ENCODE measurements around the gene MYPN.

Gene MYPN

GRCh38 chr10:68135922-68136792 lies 26.9 kb downstream of the MYPN start:
- Mint-ChIP-seq H3K36me3 (ENCODE audit: low read depth) (no peaks in the 10 kb centered on the region), H3K4me3 (no peak overlapping the region), H3K27ac (no peak overlapping the region), H3K9me3 (no peaks in the 10 kb centered on the region), H3K4me1 (ENCODE audit: low read depth) (no peaks in the 10 kb centered on the region), H3K27me3 (ENCODE audit: low read depth) (peaks cover 19% of the 10 kb centered on the region)

GRCh38 chr10:68137171-68137570 lies 27.9 kb downstream of the MYPN start:
- Mint-ChIP-seq H3K9me3 (no peaks in the 10 kb centered on the region), H3K4me1 (ENCODE audit: low read depth) (no peaks in the 10 kb centered on the region), H3K4me3 (no peak overlapping the region), H3K27me3 (ENCODE audit: low read depth) (peaks cover 19% of the 10 kb centered on the region), H3K36me3 (ENCODE audit: low read depth) (no peaks in the 10 kb centered on the region), H3K27ac (no peak overlapping the region)

- Mint-ChIP-seq H3K27ac (no peak overlapping the region), H3K27me3 (ENCODE audit: low read depth) (peaks cover 19% of the 10 kb centered on the region), H3K36me3 (ENCODE audit: low read depth) (no peaks in the 10 kb centered on the region), H3K4me3 (no peak overlapping the region), H3K4me1 (ENCODE audit: low read depth) (no peaks in the 10 kb centered on the region), H3K9me3 (no peaks in the 10 kb centered on the region)
These were observed 29.2 kb downstream of the MYPN start for GRCh38 chr10:68138526-68138925.

- no peak overlapping the region for H3K27ac Mint-ChIP-seq
- H3K27me3 Mint-ChIP-seq (ENCODE audit: low read depth): peaks cover 19% of the 10 kb centered on the region
These were observed 30.4 kb downstream of the MYPN start for GRCh38 chr10:68139448-68140272.

GRCh38 chr10:68142761-68143160 lies 33.5 kb downstream of the MYPN start:
- peaks cover 25% of the 10 kb centered on the region for H3K27me3 Mint-ChIP-seq (ENCODE audit: low read depth)
- H3K4me1 Mint-ChIP-seq (ENCODE audit: low read depth): no peaks in the 10 kb centered on the region
- H3K4me3 Mint-ChIP-seq: no peak overlapping the region
- no peak overlapping the region for H3K27ac Mint-ChIP-seq
- H3K36me3 Mint-ChIP-seq (ENCODE audit: low read depth): no peaks in the 10 kb centered on the region
- H3K9me3 Mint-ChIP-seq: no peaks in the 10 kb centered on the region

More at GRCh38 chr10:68139448-68140272, 30.4 kb downstream of the MYPN start:
- Mint-ChIP-seq H3K36me3 (ENCODE audit: low read depth) (no peaks in the 10 kb centered on the region), H3K9me3 (no peaks in the 10 kb centered on the region), H3K4me1 (ENCODE audit: low read depth) (no peaks in the 10 kb centered on the region), H3K4me3 (no peak overlapping the region)

GRCh38 chr10:68144709-68145108 lies 35.4 kb downstream of the MYPN start:
- no peak overlapping the region for H3K27ac Mint-ChIP-seq
- no peaks in the 10 kb centered on the region for H3K4me1 Mint-ChIP-seq (ENCODE audit: low read depth)
- H3K36me3 Mint-ChIP-seq (ENCODE audit: low read depth): no peaks in the 10 kb centered on the region

GRCh38 chr10:68145705-68146104 lies 36.4 kb downstream of the MYPN start:
- no peak overlapping the region for H3K27ac Mint-ChIP-seq
- no peaks in the 10 kb centered on the region for H3K4me1 Mint-ChIP-seq (ENCODE audit: low read depth)

More at GRCh38 chr10:68144709-68145108, 35.4 kb downstream of the MYPN start:
- Mint-ChIP-seq H3K9me3 (no peaks in the 10 kb centered on the region), H3K4me3 (no peak overlapping the region), H3K27me3 (ENCODE audit: low read depth) (peaks cover 20% of the 10 kb centered on the region)

GRCh38 chr10:68146133-68146532 lies 36.8 kb downstream of the MYPN start:
- Mint-ChIP-seq H3K36me3 (ENCODE audit: low read depth) (no peaks in the 10 kb centered on the region), H3K4me1 (ENCODE audit: low read depth) (no peaks in the 10 kb centered on the region), H3K27ac (no peak overlapping the region), H3K4me3 (no peak overlapping the region), H3K27me3 (ENCODE audit: low read depth) (peaks cover 11% of the 10 kb centered on the region), H3K9me3 (no peaks in the 10 kb centered on the region)

More at GRCh38 chr10:68145705-68146104, 36.4 kb downstream of the MYPN start:
- no peak overlapping the region for H3K4me3 Mint-ChIP-seq
- peaks cover 11% of the 10 kb centered on the region for H3K27me3 Mint-ChIP-seq (ENCODE audit: low read depth)
- no peaks in the 10 kb centered on the region for H3K9me3 Mint-ChIP-seq
- no peaks in the 10 kb centered on the region for H3K36me3 Mint-ChIP-seq (ENCODE audit: low read depth)

- H3K27ac Mint-ChIP-seq: no peak overlapping the region
- no peaks in the 10 kb centered on the region for H3K4me1 Mint-ChIP-seq (ENCODE audit: low read depth)
- H3K27me3 Mint-ChIP-seq (ENCODE audit: low read depth): peaks cover 5% of the 10 kb centered on the region
- H3K9me3 Mint-ChIP-seq: no peaks in the 10 kb centered on the region
- no peaks in the 10 kb centered on the region for H3K36me3 Mint-ChIP-seq (ENCODE audit: low read depth)
- no peak overlapping the region for H3K4me3 Mint-ChIP-seq
These were observed 42.2 kb downstream of the MYPN start for GRCh38 chr10:68151453-68151852.

GRCh38 chr10:68153473-68154210 lies 44.4 kb downstream of the MYPN start:
- no peak overlapping the region for H3K4me3 Mint-ChIP-seq
- H3K9me3 Mint-ChIP-seq: no peaks in the 10 kb centered on the region
- H3K36me3 Mint-ChIP-seq (ENCODE audit: low read depth): no peaks in the 10 kb centered on the region

GRCh38 chr10:68154211-68154497 lies 44.9 kb downstream of the MYPN start:
- Mint-ChIP-seq H3K9me3 (no peaks in the 10 kb centered on the region), H3K27me3 (ENCODE audit: low read depth) (no peaks in the 10 kb centered on the region), H3K4me1 (ENCODE audit: low read depth) (no peaks in the 10 kb centered on the region), H3K27ac (no peak overlapping the region), H3K36me3 (ENCODE audit: low read depth) (no peaks in the 10 kb centered on the region), H3K4me3 (no peak overlapping the region)

More at GRCh38 chr10:68153473-68154210, 44.4 kb downstream of the MYPN start:
- Mint-ChIP-seq H3K27ac (no peak overlapping the region), H3K4me1 (ENCODE audit: low read depth) (no peaks in the 10 kb centered on the region), H3K27me3 (ENCODE audit: low read depth) (peaks cover under 1% of the 10 kb centered on the region)

GRCh38 chr10:68155615-68156210 lies 46.4 kb downstream of the MYPN start:
- Mint-ChIP-seq H3K9me3 (no peaks in the 10 kb centered on the region), H3K36me3 (ENCODE audit: low read depth) (no peaks in the 10 kb centered on the region), H3K4me3 (no peak overlapping the region), H3K27ac (no peak overlapping the region), H3K27me3 (ENCODE audit: low read depth) (no peaks in the 10 kb centered on the region), H3K4me1 (ENCODE audit: low read depth) (no peaks in the 10 kb centered on the region)

GRCh38 chr10:68156373-68157185 lies 47.3 kb downstream of the MYPN start:
- Mint-ChIP-seq H3K9me3 (no peaks in the 10 kb centered on the region), H3K27ac (no peak overlapping the region), H3K27me3 (ENCODE audit: low read depth) (no peaks in the 10 kb centered on the region), H3K4me3 (no peak overlapping the region), H3K4me1 (ENCODE audit: low read depth) (no peaks in the 10 kb centered on the region), H3K36me3 (ENCODE audit: low read depth) (no peaks in the 10 kb centered on the region)
